Measurements from ENCODE around the gene ZNF43. TPM values are rescaled to one million over a fixed set of nuclear protein-coding genes. Genes with fewer than 3 reads are reported as not detected.
A peak's percentile ranks its signal among the peaks of the same experiment; 100 is the strongest.
"Not testable (repeated sequence)": the region's sequence is repeated elsewhere in the genome, so short reads cannot be mapped to it uniquely, and the experiment has no call there.

The ZNF43 gene
- total RNA-seq = 10 to 100 TPM; 25.2 to 25.3 TPM

DNA sequence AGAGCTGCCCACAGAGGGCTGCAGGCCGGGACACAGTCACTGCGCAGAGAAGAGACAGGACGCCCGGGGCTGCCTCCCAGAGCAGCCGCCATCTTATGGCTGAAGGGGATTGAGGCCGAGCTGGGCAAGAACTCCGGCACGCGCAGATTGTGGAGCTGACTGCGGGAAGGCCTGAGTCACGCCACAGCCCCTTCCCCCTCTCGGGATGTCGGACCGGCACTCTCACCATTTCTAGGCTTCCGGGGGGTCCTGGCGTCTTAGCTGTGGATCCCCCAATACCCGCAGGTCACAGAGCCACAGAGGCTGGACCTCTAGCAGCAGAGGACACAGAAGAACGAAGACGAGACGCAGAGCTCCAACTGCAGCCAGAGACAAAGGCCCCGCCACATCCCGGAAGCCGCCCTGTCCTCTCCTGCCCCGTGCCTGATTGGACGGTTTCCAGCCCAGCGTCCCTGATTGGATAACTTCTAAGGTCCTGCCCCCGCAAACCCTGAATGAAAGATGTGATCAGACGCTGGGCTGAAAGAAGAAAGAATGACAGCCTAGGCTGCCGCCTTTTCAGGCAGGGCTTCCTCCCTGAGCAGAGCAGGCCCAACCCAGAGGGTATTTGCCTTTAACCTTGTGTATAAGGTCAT is at the start of gene ZNF43:
ZNF43 (minus strand) TSS at position 373 of the 635 bp plus-strand sequence; CDS start at position 229, 144 bp downstream.
- DNase-seq = peak; percentile 96
- Mint-ChIP-seq H3K27ac (peak within 1 kb of the TSS; percentile 99), H3K27me3 (no peaks in the 10 kb centered on the region), H3K4me1 (ENCODE audit: low read depth) (peaks cover 37% of the 10 kb centered on the region), H3K4me3 (peak within 1 kb of the TSS; percentile 95), H3K36me3 (peaks cover 57% of the 10 kb centered on the region), H3K9me3 (peaks cover 10% of the 10 kb centered on the region)
- ChIA-PET CTCF (interaction anchor here (0.6 to 1.7 kb wide), 4 partner anchors 16 to 745 kb away, joined by 3 to 11 read pairs (median 3); partner anchors contain the start of gene ZNF431), POLR2A (interaction anchor here (0.6 to 3.3 kb wide), 14 partner anchors 10 to 1060 kb away, joined by 3 to 46 read pairs (median 3); partner anchors contain the start of genes ZNF100, ZNF429, ZNF493 and ZNF66)
- intact Hi-C loops (cut with micrococcal nuclease) = loop anchor here (1.0 to 10.0 kb wide), 5 partner anchors 16 to 814 kb away; partner anchors contain the start of genes ZNF100, ZNF429 and ZNF430

DNA sequence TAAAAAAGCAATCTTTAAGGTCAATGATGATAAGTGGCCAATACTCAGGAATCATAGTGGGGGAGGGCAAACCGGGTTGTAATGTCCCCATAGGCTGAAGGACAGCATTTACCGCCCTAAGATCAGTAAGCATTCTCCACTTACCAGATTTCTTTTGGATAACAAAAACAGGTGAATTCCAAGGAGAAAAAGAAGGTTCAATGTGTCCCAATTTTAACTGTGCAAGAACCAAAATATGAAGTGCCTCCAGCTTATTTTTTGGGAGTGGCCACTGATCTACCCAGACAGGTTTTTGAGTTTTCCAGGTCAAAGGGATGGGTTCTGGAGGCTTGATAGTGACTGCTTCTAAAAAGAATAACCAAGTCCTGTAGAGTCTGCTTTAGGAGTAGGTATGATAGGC is 49.5 kb upstream of the ZNF43 start:
- H3K27ac Mint-ChIP-seq; H3K4me1 Mint-ChIP-seq (ENCODE audit: low read depth); H3K4me3 Mint-ChIP-seq; POLR2A ChIA-PET; DNase-seq; intact Hi-C loops (cut with micrococcal nuclease); H3K36me3 Mint-ChIP-seq; H3K9me3 Mint-ChIP-seq; CTCF ChIA-PET; H3K27me3 Mint-ChIP-seq: not testable (repeated sequence)

DNA sequence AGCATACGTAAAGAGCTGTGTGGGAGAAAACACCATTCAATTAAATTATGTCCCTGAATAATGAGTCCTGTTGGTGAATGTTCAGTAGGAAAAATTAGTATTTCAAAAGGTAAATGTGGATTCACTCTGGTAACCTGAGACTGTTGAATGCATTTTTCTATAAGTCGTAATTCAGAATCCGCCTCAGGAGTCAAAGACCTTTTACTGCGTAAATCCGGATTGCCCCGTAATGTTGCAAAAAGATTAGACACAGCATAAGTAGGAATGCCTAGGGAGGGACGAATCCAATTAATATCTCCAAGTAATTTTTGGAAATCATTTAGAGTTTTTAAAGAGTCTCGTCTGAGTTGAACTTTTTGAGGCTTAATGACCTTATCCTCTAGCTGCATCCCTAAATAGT is 48.8 kb upstream of the ZNF43 start:
- H3K4me3 Mint-ChIP-seq; H3K27me3 Mint-ChIP-seq; H3K9me3 Mint-ChIP-seq; H3K27ac Mint-ChIP-seq; CTCF ChIA-PET; intact Hi-C loops (cut with micrococcal nuclease); H3K4me1 Mint-ChIP-seq (ENCODE audit: low read depth); POLR2A ChIA-PET; DNase-seq; H3K36me3 Mint-ChIP-seq: not testable (repeated sequence)

DNA sequence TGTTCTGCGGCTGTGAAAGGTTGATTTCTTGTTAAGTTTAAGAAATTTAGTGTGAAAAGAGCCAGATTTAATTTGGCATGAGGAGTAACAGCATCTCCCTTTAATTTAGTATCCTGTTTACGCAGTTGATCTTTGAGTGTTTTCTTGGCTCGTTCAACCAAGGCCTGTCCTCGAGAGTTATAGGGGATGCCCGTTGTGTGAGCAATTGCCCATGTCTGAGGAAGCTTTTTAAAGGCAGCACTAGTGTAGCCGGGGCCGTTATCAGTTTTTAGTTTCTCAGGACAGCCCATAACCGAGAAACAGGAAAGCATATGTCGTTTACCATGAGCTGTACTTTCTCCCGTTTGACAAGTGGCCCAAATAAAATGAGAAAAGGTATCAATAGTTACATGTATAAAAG is 47.5 kb upstream of the ZNF43 start:
- peaks cover 7% of the 10 kb centered on the region for H3K27me3 Mint-ChIP-seq
- H3K9me3 Mint-ChIP-seq = no peaks in the 10 kb centered on the region
- DNase-seq = no peak
- ChIA-PET CTCF (no interaction called here), POLR2A (no interaction called here)
- H3K27ac Mint-ChIP-seq = no peak overlapping the region
- H3K4me3 Mint-ChIP-seq = no peak overlapping the region
- H3K4me1 Mint-ChIP-seq (ENCODE audit: low read depth) = no peaks in the 10 kb centered on the region
- intact Hi-C loops (cut with micrococcal nuclease) = no loop called here
- H3K36me3 Mint-ChIP-seq = no peaks in the 10 kb centered on the region

DNA sequence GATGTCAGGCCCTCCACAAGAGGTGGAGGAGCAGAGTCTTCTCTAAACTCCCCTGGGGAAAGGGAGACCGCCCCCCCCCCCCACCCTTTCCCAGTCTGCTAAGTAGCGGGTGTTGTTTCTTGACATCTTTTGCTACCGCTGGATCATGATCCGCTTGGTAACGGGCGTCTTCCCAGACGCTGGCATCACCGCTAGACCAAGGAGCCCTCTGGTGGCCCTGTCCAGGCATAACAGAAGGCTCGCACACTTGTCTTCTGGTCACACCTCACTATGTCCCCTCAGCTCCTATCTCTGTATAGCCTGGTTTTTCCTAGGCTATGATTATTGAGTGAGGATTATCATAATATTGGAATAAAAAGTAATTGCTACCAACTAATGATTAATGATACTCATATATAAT is 44.8 kb upstream of the ZNF43 start:
- H3K4me3 Mint-ChIP-seq; H3K4me1 Mint-ChIP-seq (ENCODE audit: low read depth); H3K27me3 Mint-ChIP-seq; H3K36me3 Mint-ChIP-seq; H3K9me3 Mint-ChIP-seq; CTCF ChIA-PET; intact Hi-C loops (cut with micrococcal nuclease); H3K27ac Mint-ChIP-seq; POLR2A ChIA-PET: not testable (repeated sequence)
- peak; percentile 41 for DNase-seq

DNA sequence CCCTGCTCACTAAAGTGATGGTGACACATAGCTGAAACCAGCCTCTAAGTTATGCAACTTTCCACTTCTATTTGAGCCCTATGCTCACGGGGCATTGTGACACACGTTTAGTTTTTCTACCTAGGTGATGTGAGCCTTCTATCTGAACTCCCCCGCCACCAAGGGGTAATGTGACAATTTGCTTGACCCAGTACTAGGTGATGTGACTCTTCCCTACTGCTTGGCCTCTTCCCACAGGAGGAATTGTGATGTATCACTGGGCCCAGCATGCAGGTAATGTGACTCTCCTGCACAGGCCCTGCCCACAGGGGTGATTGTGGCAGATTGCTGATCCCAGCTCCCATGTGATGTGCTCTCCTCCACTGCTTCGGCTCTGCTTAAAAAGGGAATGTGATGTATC is 42.7 kb upstream of the ZNF43 start:
- H3K27ac Mint-ChIP-seq = no peak overlapping the region
- POLR2A ChIA-PET = no interaction called here
- no peak overlapping the region for H3K4me3 Mint-ChIP-seq
- DNase-seq = no peak
- H3K27me3 Mint-ChIP-seq = no peaks in the 10 kb centered on the region
- intact Hi-C loops (cut with micrococcal nuclease) = no loop called here
- CTCF ChIA-PET = interaction anchor here (0.7 kb wide), 1 partner anchor 10 kb away, joined by 3 read pairs; no protein-coding TSS in a partner anchor
- no peaks in the 10 kb centered on the region for H3K4me1 Mint-ChIP-seq (ENCODE audit: low read depth)
- H3K36me3 Mint-ChIP-seq = no peaks in the 10 kb centered on the region
- H3K9me3 Mint-ChIP-seq = no peaks in the 10 kb centered on the region

DNA sequence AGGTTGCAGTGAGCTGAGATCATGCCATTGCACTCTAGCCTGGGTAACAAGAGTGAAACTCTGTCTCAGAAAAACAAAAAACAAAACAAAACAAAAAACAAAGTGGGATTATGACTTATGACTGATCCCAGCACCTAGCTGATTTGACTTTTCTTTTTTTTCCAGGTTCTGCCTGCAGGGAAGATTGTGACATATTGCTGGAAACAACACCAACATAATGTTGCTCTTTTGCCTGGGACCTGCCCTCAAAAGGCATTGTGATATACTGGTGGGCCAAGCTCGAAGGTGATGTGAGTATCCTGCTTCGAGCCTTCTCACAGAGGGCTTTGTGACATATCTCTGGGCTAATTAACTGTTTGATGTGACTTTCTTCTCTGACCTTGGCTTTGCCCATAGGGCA is 42.0 kb upstream of the ZNF43 start:
- H3K4me1 Mint-ChIP-seq (ENCODE audit: low read depth) = no peaks in the 10 kb centered on the region
- no peak overlapping the region for H3K27ac Mint-ChIP-seq
- H3K36me3 Mint-ChIP-seq = no peaks in the 10 kb centered on the region
- CTCF ChIA-PET = interaction anchor here (0.7 kb wide), 1 partner anchor 9 kb away, joined by 3 read pairs; no protein-coding TSS in a partner anchor
- H3K9me3 Mint-ChIP-seq = no peaks in the 10 kb centered on the region
- POLR2A ChIA-PET = no interaction called here
- no peak for DNase-seq
- intact Hi-C loops (cut with micrococcal nuclease) = no loop called here
- H3K27me3 Mint-ChIP-seq = no peaks in the 10 kb centered on the region
- H3K4me3 Mint-ChIP-seq = no peak overlapping the region

DNA sequence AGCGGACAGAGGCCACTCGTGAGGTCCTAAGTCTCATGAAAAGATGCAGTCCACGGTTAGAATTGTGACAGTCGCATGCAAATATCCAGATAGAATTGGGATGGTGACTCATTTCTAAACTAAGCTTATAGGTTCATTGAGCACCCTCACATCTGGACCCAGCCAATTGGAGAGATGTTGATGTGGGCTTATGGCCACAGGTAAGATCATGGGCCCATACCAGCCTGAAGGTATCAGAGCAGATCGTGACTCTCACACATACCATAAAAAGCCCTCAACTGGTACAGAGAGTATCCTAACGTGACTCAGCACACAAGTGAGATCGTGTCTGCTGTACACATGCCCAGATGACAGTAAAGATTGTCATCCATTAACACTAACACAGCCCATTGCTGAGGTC is 40.6 kb upstream of the ZNF43 start:
- H3K9me3 Mint-ChIP-seq; H3K4me1 Mint-ChIP-seq (ENCODE audit: low read depth); DNase-seq; intact Hi-C loops (cut with micrococcal nuclease); H3K36me3 Mint-ChIP-seq; H3K27me3 Mint-ChIP-seq; H3K4me3 Mint-ChIP-seq; H3K27ac Mint-ChIP-seq; POLR2A ChIA-PET; CTCF ChIA-PET: not testable (repeated sequence)

DNA sequence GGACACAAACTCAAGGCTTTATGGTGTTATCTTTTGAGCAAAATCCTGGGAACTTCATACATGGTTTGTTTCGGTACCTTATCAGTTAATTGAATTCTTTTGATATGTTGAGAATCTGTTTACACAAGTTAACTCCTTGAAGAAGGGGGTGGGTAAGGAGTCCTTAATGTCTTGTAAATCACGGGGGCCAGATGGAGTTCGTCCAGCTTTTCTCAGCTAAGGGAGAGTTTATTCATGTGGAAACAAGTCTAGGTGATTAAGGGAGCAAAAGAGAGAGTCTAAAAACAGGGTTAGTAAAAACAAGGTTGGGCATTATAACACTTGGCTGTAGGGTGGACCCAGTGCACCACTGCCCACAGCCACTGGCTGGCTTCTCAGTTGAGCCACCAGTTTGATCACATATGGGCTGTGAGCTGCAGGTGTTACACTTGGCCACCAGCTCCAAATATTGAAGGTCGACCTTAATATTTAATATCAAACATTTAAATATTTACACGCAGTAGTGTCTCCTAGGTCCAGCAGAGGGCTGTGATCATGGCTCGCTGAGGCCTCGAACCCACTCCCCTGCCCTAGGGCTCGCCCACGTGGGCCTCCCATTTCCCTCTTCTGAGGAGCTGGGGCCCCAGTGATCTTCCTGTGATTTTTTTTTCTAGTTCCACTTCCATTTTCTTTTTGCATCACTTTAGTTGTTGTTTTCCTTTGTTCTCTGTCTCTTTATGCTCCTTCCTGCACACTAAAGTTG is 21.0 kb upstream of the ZNF43 start:
- Mint-ChIP-seq H3K36me3 (no peaks in the 10 kb centered on the region), H3K9me3 (no peaks in the 10 kb centered on the region), H3K4me1 (ENCODE audit: low read depth) (peaks cover 6% of the 10 kb centered on the region), H3K27me3 (no peaks in the 10 kb centered on the region), H3K4me3 (no peak overlapping the region), H3K27ac (no peak overlapping the region)
- POLR2A ChIA-PET = no interaction called here
- DNase-seq = no peak
- CTCF ChIA-PET = no interaction called here
- intact Hi-C loops (cut with micrococcal nuclease) = no loop called here

DNA sequence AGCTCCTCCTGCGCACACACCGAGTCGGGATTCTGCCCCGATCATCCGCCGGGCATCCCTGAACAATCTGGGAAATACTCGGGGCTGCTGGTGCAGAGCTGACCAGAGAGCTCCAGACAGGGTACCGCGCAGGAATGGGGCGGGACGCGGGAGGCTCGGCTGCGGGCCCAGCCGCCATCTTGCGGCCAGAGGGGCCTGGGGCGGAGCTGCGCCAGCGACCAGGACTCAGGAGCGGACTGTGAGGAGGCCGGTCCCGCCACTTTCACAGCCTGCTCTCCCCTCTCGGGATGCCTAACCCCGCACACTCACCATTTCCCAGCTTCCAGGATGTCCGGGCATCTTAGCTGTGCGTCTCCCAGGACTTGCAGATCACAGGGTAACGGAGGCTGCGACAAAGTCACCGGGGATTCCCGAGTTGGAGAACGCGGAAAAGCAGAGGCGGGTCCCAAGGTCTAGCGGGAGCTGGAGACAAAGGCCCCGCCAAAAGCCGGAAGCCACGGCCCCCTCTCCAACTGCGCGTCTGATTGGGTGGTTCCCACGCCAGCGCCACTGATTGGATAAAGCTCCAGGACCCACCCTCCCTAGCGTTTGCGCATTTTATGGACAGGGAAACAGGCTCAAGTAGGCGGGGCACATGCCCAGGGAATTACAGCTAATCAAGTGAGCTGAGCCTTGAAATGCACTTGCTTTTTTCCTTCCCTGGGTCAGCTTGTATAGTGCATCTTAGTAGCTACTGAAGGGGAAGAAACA is 15.8 kb upstream of the ZNF43 start:
- ChIA-PET POLR2A (interaction anchor here (0.5 to 2.6 kb wide), 10 partner anchors 11 to 830 kb away, joined by 3 to 46 read pairs (median 4); partner anchors contain the start of genes ZNF257, ZNF429, ZNF43 and ZNF493), CTCF (interaction anchor here (0.7 to 2.2 kb wide), 6 partner anchors 11 to 347 kb away, joined by 3 to 11 read pairs (median 5); partner anchors contain the start of genes ZNF100, ZNF429 and ZNF43)
- Mint-ChIP-seq H3K9me3 (no peaks in the 10 kb centered on the region), H3K27ac (peak overlapping the region; percentile 83), H3K27me3 (no peaks in the 10 kb centered on the region), H3K36me3 (peaks cover 25% of the 10 kb centered on the region), H3K4me3 (peak overlapping the region; percentile 90), H3K4me1 (ENCODE audit: low read depth) (peaks cover 27% of the 10 kb centered on the region)
- peak; percentile 96 for DNase-seq
- intact Hi-C loops (cut with micrococcal nuclease) = loop anchor here (1.0 kb wide), 2 partner anchors 15 to 84 kb away; partner anchors contain the start of genes ZNF100 and ZNF43

DNA sequence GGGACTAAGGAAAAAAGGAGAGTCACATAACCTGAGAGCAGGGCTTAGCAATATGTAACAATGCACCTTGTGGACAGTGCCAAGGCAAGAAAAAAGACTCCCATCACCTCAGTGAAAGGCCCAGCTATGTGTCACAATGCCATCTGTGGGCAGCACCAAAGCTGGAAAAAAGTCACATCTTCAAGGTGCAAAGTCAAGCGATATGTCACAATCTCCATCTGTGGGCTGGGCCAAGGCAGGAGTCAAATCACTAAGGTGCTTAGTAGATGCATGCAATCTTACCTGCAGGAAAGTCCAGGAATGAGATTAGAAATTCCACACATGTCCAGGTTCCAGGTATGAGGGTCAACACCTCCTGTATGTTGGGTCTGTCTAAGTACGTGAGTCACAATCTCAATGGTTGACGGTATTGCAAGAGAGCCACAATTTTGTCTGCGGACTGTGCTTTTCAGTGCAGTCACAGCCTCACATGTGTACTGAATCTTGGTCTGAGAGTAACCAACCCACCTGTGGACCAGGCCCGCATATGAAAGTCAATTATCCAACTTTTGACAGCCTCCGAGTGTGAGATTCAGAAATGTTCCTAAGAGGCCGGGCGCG is 14.8 kb upstream of the ZNF43 start:
- H3K27ac Mint-ChIP-seq = peak overlapping the region; percentile 42
- POLR2A ChIA-PET = interaction anchor here (0.8 to 2.6 kb wide), 3 partner anchors 15 to 454 kb away, joined by 3 to 46 read pairs (median 4); partner anchors contain the start of genes ZNF257, ZNF43 and ZNF493
- H3K4me1 Mint-ChIP-seq (ENCODE audit: low read depth) = peaks cover 33% of the 10 kb centered on the region
- no peaks in the 10 kb centered on the region for H3K27me3 Mint-ChIP-seq
- peaks cover 35% of the 10 kb centered on the region for H3K36me3 Mint-ChIP-seq
- CTCF ChIA-PET = interaction anchor here (2.2 kb wide), 1 partner anchor 15 kb away, joined by 11 read pairs; the partner anchor contains the start of gene ZNF43
- no peaks in the 10 kb centered on the region for H3K9me3 Mint-ChIP-seq
- H3K4me3 Mint-ChIP-seq = peak overlapping the region; percentile 90
- DNase-seq = peak; percentile 51
- intact Hi-C loops (cut with micrococcal nuclease) = no loop called here

Measured in activated CD4-positive, alpha-beta memory T cell treated with anti-CD3 and anti-CD28 coated beads for 36 hours (primary cell).